ENCODE data around the gene COPE.

The COPE gene

DNA sequence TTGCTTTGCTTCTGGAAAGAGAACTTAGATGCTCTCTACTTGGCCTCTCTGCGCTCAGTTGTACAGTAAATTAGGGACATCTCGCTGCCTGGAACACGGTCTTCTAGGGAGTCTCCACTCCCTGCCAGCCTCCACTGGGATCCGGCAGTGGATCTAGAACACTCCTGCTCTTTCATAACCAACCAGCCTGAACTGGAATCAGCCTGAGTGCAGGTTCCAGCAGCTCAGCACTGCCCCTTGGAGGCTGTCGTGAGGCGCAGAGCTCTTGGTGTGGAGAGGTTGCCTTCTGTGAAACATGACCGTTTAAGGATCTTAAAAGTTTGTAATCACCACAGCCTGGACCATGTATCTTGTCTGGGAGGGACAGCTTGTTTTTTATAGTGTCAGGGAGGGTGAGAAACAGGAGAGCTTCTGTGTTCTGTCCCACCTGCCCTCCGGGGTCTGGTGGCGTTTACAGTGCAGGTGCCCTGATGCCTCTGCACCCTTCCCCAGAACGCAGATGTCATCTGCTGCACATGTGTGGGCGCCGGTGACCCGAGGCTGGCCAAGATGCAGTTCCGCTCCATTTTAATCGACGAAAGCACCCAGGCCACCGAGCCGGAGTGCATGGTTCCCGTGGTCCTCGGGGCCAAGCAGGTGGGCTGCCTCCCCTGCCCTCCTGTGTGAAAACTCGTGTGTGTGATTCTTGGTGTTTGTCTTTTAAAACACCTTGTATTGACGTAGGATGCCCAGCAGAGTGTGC is 62.6 kb downstream of the COPE start:
- Histone ChIP-seq H2BK5ac (ENCODE audit: low read length) (no peak overlapping the region), H2AFZ (ENCODE audit: low read length) (no peak overlapping the region), H2BK120ac (ENCODE audit: low read depth, low read length) (no peak overlapping the region), H3K23ac (ENCODE audit: low read depth, low read length, poor library complexity) (no peak overlapping the region), H3K4me1 (ENCODE audit: control insufficient read depth in 2 of 2, insufficient read depth in 1 of 2, low read depth in 1 of 2, low read length in 2 of 2) (no peaks in the 10 kb centered on the region), H3K14ac (ENCODE audit: low read length) (no peak overlapping the region), H2AK5ac (ENCODE audit: low read depth, low read length) (no peak overlapping the region), H4K8ac (ENCODE audit: low read depth, low read length) (no peak overlapping the region), H3K27ac (replicated peaks; ENCODE audit: low read length) (no peak overlapping the region), H3K4ac (ENCODE audit: low read length) (no peak overlapping the region), H3K36me3 (replicated peaks in 1 of 2; ENCODE audit: control insufficient read depth in 2 of 2, insufficient read depth in 2 of 2, low read length in 2 of 2) (peaks cover 91 to 100% of the 10 kb centered on the region in 2 donors), H2BK15ac (ENCODE audit: low read length) (no peak overlapping the region), H3K9ac (ENCODE audit: low read depth, low read length, poor library complexity) (no peak overlapping the region), H3K9me3 (replicated peaks in 1 of 2; ENCODE audit: control insufficient read depth in 2 of 2, insufficient read depth in 1 of 2, low read depth in 1 of 2, low read length in 2 of 2) (no peaks in the 10 kb centered on the region), H3K4me3 (ENCODE audit: low read length in 2 of 2) (no peak overlapping the region), H3K4me2 (ENCODE audit: insufficient read depth, low read length, poor library complexity, severe bottlenecking) (no peak overlapping the region), H2BK12ac (ENCODE audit: low read length) (no peak overlapping the region), H3K27me3 (ENCODE audit: control insufficient read depth in 3 of 3, insufficient read depth in 3 of 3, low read depth in 1 of 3, low read length in 3 of 3) (no peaks in the 10 kb centered on the region), H3K18ac (ENCODE audit: low read length) (no peak overlapping the region), H4K91ac (ENCODE audit: low read depth, low read length, poor library complexity) (no peak overlapping the region), H3K79me1 (ENCODE audit: low read depth, low read length) (peaks cover 4% of the 10 kb centered on the region)
- WGBS, 2 donors (ENCODE audit: extremely low coverage in 2 of 2, insufficient read length in 2 of 2, insufficient replicate concordance in 1 of 2), result no CpG with 5 or more reads among the region's 22 CpGs
- no peak for DNase-seq (ENCODE audit: low spot score)

DNA sequence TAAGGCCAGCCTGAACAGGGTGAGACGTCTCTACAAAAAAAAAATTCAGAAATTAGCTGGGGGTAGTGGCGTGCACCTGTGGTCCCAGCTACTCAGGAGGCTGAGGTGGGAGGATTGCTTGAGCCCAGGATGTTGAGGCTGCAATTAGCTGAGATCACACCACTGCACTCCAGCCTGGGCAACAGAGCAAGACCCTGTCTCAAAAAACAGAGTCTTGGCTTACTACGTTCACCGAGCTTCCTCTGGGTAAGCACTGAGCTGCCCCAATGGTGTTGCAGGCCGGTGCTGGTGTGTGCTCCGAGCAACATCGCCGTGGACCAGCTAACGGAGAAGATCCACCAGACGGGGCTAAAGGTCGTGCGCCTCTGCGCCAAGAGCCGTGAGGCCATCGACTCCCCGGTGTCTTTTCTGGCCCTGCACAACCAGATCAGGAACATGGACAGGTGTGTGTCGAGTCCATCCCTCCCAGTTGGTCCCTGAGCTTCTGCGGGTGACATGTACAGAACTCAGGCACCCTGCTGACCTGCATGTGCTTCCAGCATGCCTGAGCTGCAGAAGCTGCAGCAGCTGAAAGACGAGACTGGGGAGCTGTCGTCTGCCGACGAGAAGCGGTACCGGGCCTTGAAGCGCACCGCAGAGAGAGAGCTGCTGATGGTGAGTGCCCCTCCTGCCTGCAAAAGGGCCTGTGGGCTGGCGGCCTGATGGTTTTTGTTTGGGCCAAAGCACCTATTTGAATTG is 63.4 kb downstream of the COPE start:
- H3K4me3 ChIP-seq (ENCODE audit: low read length in 2 of 2), result no peak overlapping the region
- no peak for DNase-seq (ENCODE audit: low spot score)
- no peak overlapping the region for H2BK120ac ChIP-seq (ENCODE audit: low read depth, low read length)
- no peak overlapping the region for H3K27ac ChIP-seq (replicated peaks; ENCODE audit: low read length)
- no peak overlapping the region for H3K4me2 ChIP-seq (ENCODE audit: insufficient read depth, low read length, poor library complexity, severe bottlenecking)
- no peaks in the 10 kb centered on the region for H3K27me3 ChIP-seq (ENCODE audit: control insufficient read depth in 3 of 3, insufficient read depth in 3 of 3, low read depth in 1 of 3, low read length in 3 of 3)
- H2AK5ac ChIP-seq (ENCODE audit: low read depth, low read length), result no peak overlapping the region
- H4K91ac ChIP-seq (ENCODE audit: low read depth, low read length, poor library complexity), result no peak overlapping the region
- no peaks in the 10 kb centered on the region for H3K4me1 ChIP-seq (ENCODE audit: control insufficient read depth in 2 of 2, insufficient read depth in 1 of 2, low read depth in 1 of 2, low read length in 2 of 2)
- H2BK5ac ChIP-seq (ENCODE audit: low read length), result no peak overlapping the region
- H4K8ac ChIP-seq (ENCODE audit: low read depth, low read length), result no peak overlapping the region
- H3K23ac ChIP-seq (ENCODE audit: low read depth, low read length, poor library complexity), result no peak overlapping the region
- no peak overlapping the region for H3K9ac ChIP-seq (ENCODE audit: low read depth, low read length, poor library complexity)
- H3K9me3 ChIP-seq (replicated peaks in 1 of 2; ENCODE audit: control insufficient read depth in 2 of 2, insufficient read depth in 1 of 2, low read depth in 1 of 2, low read length in 2 of 2), result no peaks in the 10 kb centered on the region
- peaks cover 90 to 100% of the 10 kb centered on the region in 2 donors for H3K36me3 ChIP-seq (replicated peaks in 1 of 2; ENCODE audit: control insufficient read depth in 2 of 2, insufficient read depth in 2 of 2, low read length in 2 of 2)
- H3K14ac ChIP-seq (ENCODE audit: low read length), result no peak overlapping the region
- no peak overlapping the region for H2AFZ ChIP-seq (ENCODE audit: low read length)
- H2BK15ac ChIP-seq (ENCODE audit: low read length), result no peak overlapping the region
- H2BK12ac ChIP-seq (ENCODE audit: low read length), result no peak overlapping the region
- WGBS, 2 donors (ENCODE audit: extremely low coverage in 2 of 2, insufficient read length in 2 of 2, insufficient replicate concordance in 1 of 2), result no CpG with 5 or more reads among the region's 27 CpGs
- peaks cover 6% of the 10 kb centered on the region for H3K79me1 ChIP-seq (ENCODE audit: low read depth, low read length)
- no peak overlapping the region for H3K4ac ChIP-seq (ENCODE audit: low read length)
- H3K18ac ChIP-seq (ENCODE audit: low read length), result no peak overlapping the region

DNA sequence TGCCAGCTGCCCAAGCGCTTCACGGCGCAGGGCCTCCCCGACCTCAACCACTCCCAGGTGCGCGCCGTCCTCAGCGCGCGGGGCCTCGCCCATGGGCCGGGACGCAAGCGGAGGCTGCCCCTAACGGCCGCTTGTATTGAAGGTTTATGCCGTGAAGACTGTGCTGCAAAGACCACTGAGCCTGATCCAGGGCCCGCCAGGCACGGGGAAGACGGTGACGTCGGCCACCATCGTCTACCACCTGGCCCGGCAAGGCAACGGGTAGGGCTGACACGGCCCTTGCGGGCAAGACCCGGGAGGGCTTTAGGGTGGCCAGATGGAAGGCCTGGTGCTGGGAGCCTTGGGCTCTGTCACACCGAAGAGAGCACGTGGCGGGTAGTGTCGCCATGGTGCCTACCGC is 64.2 kb downstream of the COPE start:
- WGBS, 2 donors (ENCODE audit: extremely low coverage in 2 of 2, insufficient read length in 2 of 2, insufficient replicate concordance in 1 of 2), result no CpG with 5 or more reads among the region's 33 CpGs
- Histone ChIP-seq H3K9me3 (replicated peaks in 1 of 2; ENCODE audit: control insufficient read depth in 2 of 2, insufficient read depth in 1 of 2, low read depth in 1 of 2, low read length in 2 of 2) (no peaks in the 10 kb centered on the region), H3K18ac (ENCODE audit: low read length) (no peak overlapping the region), H3K27me3 (ENCODE audit: control insufficient read depth in 3 of 3, insufficient read depth in 3 of 3, low read depth in 1 of 3, low read length in 3 of 3) (no peaks in the 10 kb centered on the region), H3K4ac (ENCODE audit: low read length) (no peak overlapping the region), H3K23ac (ENCODE audit: low read depth, low read length, poor library complexity) (no peak overlapping the region), H2AK5ac (ENCODE audit: low read depth, low read length) (no peak overlapping the region), H3K27ac (replicated peaks; ENCODE audit: low read length) (no peak overlapping the region), H3K79me1 (ENCODE audit: low read depth, low read length) (peaks cover 10% of the 10 kb centered on the region), H3K4me3 (ENCODE audit: low read length in 2 of 2) (no peak overlapping the region), H2BK5ac (ENCODE audit: low read length) (no peak overlapping the region), H3K4me2 (ENCODE audit: insufficient read depth, low read length, poor library complexity, severe bottlenecking) (no peak overlapping the region), H3K36me3 (replicated peaks in 1 of 2; ENCODE audit: control insufficient read depth in 2 of 2, insufficient read depth in 2 of 2, low read length in 2 of 2) (peaks cover 87 to 100% of the 10 kb centered on the region in 2 donors), H2AFZ (ENCODE audit: low read length) (no peak overlapping the region), H3K14ac (ENCODE audit: low read length) (no peak overlapping the region), H4K8ac (ENCODE audit: low read depth, low read length) (no peak overlapping the region), H3K9ac (ENCODE audit: low read depth, low read length, poor library complexity) (no peak overlapping the region), H2BK12ac (ENCODE audit: low read length) (peak overlapping the region; percentile 73), H4K91ac (ENCODE audit: low read depth, low read length, poor library complexity) (no peak overlapping the region), H2BK15ac (ENCODE audit: low read length) (no peak overlapping the region), H3K4me1 (ENCODE audit: control insufficient read depth in 2 of 2, insufficient read depth in 1 of 2, low read depth in 1 of 2, low read length in 2 of 2) (no peaks in the 10 kb centered on the region), H2BK120ac (ENCODE audit: low read depth, low read length) (no peak overlapping the region)
- DNase-seq (ENCODE audit: low spot score), result no peak

DNA sequence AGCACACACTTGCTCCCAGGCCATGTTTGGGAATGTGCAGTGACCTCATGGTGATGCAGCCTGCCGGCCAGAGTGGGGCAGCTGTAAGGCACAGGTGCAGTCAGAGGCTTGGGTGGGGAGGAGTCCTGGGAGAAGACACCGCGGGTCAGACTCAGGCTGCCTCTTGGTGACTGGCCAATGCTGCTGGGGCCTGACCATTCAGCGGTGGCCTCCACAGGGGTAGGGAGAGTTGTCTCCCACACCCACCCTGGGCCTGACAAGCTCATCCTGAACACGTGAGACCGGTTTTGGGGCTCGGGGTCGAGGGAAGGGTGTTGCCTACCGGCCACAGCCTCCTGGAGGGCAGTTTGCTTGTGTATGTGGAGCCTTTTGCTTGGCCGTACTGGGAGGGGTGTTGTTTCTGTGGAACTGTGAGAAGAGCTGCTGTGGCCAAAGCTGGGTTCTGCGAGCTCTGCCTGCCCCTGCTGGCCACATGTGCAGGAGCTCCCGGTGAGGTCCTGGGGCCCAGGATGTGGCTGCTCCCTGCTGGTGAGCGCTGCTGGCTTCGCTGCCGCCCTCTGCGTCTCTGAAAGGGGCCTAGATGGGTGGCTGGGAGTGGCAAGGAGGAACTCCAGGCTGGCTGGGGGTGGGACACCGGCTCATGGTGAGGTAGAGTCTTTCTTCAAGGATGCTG is 65.3 kb downstream of the COPE start:
- no peak for DNase-seq (ENCODE audit: low spot score)
- Histone ChIP-seq H2AFZ (ENCODE audit: low read length) (no peak overlapping the region), H2BK5ac (ENCODE audit: low read length) (no peak overlapping the region), H3K9ac (ENCODE audit: low read depth, low read length, poor library complexity) (peak overlapping the region; percentile 47), H3K4me2 (ENCODE audit: insufficient read depth, low read length, poor library complexity, severe bottlenecking) (no peak overlapping the region), H4K91ac (ENCODE audit: low read depth, low read length, poor library complexity) (no peak overlapping the region), H3K9me3 (replicated peaks in 1 of 2; ENCODE audit: control insufficient read depth in 2 of 2, insufficient read depth in 1 of 2, low read depth in 1 of 2, low read length in 2 of 2) (no peaks in the 10 kb centered on the region), H3K4me1 (ENCODE audit: control insufficient read depth in 2 of 2, insufficient read depth in 1 of 2, low read depth in 1 of 2, low read length in 2 of 2) (no peaks in the 10 kb centered on the region), H3K4me3 (ENCODE audit: low read length in 2 of 2) (no peak overlapping the region), H3K27ac (replicated peaks; ENCODE audit: low read length) (no peak overlapping the region), H2BK15ac (ENCODE audit: low read length) (no peak overlapping the region), H3K27me3 (ENCODE audit: control insufficient read depth in 3 of 3, insufficient read depth in 3 of 3, low read depth in 1 of 3, low read length in 3 of 3) (no peaks in the 10 kb centered on the region), H3K79me1 (ENCODE audit: low read depth, low read length) (peaks cover 18% of the 10 kb centered on the region), H2AK5ac (ENCODE audit: low read depth, low read length) (no peak overlapping the region), H3K18ac (ENCODE audit: low read length) (no peak overlapping the region), H4K8ac (ENCODE audit: low read depth, low read length) (no peak overlapping the region), H2BK120ac (ENCODE audit: low read depth, low read length) (no peak overlapping the region), H3K36me3 (replicated peaks in 1 of 2; ENCODE audit: control insufficient read depth in 2 of 2, insufficient read depth in 2 of 2, low read length in 2 of 2) (peaks cover 82 to 100% of the 10 kb centered on the region in 2 donors), H3K14ac (ENCODE audit: low read length) (no peak overlapping the region), H3K23ac (ENCODE audit: low read depth, low read length, poor library complexity) (no peak overlapping the region), H2BK12ac (ENCODE audit: low read length) (no peak overlapping the region), H3K4ac (ENCODE audit: low read length) (no peak overlapping the region)
- WGBS, 2 donors (ENCODE audit: extremely low coverage in 2 of 2, insufficient read length in 2 of 2, insufficient replicate concordance in 1 of 2), result no CpG with 5 or more reads among the region's 17 CpGs

All from neuronal stem cell (in vitro differentiated cells).